Measurements from ENCODE around the gene C12orf60.
A peak's percentile ranks its signal among the peaks of the same experiment; 100 is the strongest.

Gene C12orf60

DNA sequence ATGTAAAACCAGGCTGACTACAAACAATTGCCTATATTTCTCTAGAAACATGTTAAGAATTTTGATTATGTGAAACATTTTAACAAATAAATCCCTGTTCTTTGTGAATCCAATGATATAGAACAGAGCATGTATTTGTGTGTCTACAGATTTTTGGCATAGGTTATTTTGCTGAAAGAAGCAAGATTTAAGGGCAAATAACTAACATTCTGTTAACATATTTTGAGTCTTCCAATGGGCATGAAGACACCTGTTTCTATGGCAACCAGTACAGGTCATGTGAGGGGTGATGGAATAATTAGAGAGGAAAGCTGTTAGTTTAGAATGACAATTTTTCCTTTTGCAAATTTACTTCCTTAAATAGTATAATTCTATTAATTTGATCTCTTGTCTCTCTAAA, 31.0 kb downstream of the C12orf60 start:
- no peak for DNase-seq (ENCODE audit: low spot score)

DNA sequence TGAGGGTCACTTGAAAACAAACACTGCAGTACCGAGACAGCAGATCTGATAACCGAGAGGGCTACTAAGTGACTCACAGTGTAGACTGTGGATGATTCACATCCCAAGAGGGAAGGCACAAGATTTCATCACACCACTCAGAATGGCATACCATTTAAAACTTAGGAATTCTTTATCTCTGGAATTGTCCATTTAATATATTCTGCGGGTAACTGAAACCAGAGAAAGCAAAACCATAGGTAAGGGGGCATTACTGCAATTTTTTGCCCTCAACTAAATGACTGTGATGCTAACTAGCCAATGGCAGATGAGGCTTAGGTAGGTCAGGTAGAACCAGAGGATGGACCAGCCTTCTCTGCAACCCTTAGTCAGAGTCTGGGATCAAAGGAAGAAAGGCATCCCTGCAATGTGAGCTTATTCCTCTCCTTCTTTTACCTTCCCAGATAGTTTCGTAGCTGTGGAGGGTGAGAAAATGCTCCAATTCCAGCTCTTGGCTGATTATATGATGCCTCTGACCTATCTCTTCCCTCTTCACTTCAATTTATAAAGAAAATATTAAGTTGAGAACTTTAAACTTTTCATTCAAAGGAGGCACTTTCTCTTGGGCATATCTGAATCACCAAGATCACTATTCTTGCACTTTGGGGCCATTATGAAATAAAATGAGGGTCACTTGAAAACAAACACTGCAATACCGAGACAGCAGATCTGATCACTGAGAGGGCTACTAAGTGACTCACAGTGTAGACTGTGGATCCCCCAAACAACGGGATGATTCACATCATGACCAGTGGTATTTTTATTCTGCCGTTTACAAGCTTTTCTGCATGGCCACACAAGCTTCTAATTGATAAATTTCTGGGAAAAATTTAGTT, 33.1 kb downstream of the C12orf60 start:
- DNase-seq (ENCODE audit: low spot score): peak; percentile 58

DNA sequence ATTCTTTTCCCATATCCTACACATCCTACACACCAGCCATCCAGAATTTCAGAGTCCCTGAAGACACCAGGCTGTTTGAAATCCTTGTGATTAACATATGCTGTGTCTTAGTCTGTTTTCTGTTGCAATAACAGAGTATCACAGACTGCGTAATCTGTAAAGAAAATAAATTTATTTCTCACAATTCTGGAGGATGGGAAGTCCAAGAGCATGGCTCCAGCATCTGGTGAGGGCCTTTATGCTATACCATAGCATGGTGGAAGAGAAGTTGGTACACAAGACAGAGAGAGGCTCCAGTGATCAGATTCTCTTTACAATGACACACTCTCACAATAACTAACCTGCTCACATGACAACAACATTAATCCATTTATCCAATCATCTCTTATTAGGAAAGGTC, 35.8 kb downstream of the C12orf60 start:
- no peak for DNase-seq (ENCODE audit: low spot score)

DNA sequence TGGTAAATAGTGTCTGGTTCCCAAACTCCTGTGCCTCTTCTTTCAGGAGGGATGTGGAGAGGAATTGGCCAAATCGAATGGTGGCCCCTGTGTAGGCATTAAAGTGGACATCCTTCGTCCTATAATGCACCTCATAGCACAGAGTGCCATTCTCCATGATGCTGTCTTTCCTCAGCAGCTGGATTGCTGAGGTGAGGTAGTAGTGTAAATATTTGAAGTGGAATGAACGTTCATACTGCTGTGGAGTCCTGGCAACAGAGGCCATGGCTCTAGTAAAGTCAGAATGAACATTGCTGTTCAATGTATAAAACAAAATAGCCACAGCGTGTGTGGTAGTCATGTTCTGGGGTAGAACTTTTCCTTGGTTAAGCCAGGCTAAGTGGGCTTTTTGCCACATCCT, 37.1 kb downstream of the C12orf60 start:
- no peak for DNase-seq (ENCODE audit: low spot score)

DNA sequence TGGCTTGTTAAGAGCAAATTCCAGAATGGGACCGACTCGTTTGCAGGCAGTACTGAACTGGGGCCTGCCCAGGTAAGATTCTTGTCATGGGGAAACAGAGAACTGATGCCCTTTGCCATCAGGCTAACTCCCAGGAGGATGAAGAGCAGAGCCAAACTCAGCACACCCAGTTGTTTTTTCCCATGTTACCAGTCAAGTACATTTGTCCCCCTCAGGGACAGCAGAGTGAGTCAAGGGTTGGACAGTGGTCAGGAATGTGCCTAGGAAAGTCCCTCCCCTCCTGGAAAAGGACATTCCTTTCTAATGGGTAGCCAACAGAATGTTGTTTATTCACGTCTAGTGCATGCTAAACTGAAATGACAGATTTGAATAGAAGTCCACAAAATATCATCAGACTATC, 38.3 kb downstream of the C12orf60 start:
- peak; percentile 79 for DNase-seq (ENCODE audit: low spot score)

DNA sequence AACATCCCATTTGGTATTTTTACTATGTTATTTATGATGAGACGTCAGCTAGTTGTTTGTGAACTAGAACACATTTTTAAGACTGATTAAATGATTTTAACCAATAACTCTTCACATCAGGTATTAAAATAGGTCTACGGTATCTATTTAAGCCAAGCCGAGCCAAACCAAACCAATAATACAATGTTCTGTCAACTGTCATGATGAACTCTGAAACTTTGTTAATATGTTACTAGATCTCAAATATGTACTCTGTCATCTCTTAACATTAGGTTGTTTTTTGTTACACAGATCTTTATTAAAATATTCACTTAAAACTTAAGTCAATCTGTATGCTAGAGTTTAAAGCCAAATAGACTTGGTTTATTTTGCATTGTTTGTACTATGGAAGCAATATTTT, 38.8 kb downstream of the C12orf60 start:
- no peak for DNase-seq (ENCODE audit: low spot score)

DNA sequence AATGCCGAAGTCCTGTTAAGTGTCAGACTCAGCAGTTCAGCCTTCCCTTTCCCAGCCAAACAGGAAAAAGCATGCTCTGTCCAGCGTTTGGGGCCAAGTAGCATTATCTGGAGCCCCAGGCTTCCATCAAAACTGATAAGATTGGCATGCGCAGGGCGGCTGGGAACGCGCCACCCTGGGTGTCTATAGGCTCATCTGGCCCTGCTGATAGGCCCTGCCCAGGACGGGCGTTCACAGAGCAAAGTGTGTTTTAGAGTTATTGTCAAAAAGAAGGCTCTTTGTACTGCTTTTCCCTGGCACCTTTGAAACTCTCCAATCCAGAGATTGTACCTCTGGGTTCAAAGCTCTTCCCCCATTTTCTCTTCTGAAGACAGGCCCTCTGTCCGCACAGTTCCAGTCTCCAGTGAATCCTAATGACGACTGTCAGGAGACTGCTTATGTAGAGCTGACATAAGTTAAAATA, 40.0 kb downstream of the C12orf60 start, which contains the start of gene ART4:
TSS of gene ART4 (minus strand) at position 102 of the 463 bp plus-strand sequence. CDS start 413 bp downstream, outside the sequence.
- no peak for DNase-seq (ENCODE audit: low spot score)

DNA sequence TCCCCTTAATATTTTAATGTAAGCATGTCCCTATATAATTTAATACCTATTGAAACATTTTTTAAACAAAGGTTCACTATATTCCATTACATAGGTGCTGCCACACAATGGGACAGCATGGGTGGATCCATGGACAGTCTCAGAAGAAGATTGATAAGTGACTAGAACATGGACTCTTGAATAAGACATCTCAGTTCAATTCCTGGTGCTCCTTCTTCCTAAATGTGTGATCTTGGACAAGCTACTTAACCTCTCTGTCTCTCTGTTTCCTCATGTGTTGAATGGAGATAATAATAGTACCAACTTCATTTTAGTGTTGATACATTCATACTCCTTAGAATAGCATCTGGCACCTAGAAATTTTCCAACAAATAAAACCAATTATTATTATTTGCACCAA, 40.9 kb downstream of the C12orf60 start:
- no peak for DNase-seq (ENCODE audit: low spot score)

DNA sequence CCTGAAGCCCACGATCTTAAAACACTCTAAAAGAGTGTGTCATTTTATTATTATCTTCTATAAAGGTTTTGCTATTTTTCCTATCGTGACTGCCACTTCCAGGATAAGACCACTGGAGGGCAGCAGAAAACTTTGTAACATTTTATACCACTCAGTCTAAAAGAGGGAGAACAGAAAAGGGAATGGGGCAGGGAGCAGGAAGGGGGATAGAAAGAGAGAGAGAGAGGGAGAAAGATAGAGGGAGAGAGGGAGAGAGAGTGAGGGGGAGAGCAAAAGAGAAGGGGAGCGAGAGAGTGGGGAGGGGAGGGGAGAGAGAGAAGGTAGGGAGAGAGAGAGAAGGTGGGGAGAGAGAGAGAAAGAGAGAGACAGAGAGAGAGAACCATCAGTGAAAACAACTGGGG, 41.9 kb downstream of the C12orf60 start:
- DNase-seq (ENCODE audit: low spot score): peak; percentile 63

DNA sequence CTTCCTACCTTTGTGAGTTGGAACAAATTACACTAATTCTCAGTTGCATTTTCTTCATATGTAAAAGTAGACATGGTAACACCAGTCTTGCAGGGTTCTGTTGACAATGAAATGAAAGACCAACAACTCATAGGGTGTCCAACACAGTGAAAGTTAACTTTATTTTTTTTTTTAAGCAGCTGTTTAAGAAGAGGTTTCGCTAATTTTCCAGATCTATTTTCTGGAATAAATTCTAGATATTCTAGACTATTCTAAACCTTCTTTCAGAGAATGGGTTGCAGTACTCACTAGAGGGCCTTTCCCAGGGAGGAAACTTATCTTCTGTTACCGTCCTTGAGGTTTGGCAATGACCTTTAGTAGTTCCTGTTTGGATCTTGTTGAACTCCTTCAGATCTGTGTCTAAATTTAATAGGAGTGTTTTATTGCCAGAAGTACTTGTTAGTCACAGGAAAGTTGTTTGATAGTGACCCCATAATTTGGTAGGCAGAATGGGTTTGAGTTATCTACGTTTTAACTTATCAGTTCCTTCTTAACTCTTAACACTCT, 42.6 kb downstream of the C12orf60 start:
- no peak for DNase-seq (ENCODE audit: low spot score)

DNA sequence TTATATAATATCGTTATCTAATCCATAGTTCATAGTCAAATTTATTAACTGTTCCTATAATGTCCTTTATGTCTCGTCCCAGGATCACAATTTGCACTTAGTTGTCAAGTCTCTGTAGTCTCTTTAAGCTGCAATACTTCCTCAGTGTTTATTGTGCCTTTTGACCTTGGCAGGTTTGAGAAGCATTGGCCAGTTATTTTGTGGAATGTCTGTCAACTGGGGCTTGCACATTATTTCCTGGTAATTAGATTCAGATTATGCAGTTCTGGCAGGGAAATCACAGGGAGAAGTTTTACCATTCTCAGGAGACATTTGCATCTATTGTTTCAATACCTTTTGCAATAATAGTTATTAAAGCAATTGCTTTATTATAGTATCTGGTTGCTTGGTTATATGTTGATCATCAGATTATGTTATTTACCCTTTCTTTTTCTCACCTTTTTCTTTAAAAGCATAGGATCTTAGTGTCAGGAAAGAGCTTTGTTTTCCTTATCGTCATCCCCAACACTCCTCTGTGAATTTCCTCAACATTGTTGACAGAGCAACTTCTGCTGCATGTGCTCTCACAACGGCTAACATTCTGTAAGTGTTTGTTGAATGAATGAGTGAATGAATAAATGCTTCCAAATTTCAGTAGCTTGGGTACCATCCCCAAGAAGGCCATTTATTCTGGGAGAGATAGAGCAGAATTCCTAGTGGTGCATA, 43.6 kb downstream of the C12orf60 start:
- no peak for DNase-seq (ENCODE audit: low spot score)

DNA sequence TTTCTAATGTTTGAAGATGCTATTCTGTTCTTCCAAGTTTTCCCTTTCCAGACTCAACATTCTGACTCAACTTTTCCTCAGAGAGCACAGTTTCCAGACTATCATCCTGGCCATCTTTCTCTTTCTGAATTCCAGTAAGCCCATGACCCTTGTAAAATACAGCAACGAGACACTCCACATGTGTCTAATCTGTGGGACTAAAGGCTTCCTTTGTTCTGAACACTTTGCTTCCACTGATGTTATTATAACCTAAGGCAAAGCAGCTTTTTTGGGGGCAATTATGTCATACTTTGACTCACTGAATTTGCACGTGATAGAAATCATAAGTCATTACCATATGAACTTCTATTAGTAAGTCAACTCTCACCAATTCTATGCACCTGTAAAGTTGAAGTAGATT, 46.2 kb downstream of the C12orf60 start:
- DNase-seq (ENCODE audit: low spot score): no peak

DNA sequence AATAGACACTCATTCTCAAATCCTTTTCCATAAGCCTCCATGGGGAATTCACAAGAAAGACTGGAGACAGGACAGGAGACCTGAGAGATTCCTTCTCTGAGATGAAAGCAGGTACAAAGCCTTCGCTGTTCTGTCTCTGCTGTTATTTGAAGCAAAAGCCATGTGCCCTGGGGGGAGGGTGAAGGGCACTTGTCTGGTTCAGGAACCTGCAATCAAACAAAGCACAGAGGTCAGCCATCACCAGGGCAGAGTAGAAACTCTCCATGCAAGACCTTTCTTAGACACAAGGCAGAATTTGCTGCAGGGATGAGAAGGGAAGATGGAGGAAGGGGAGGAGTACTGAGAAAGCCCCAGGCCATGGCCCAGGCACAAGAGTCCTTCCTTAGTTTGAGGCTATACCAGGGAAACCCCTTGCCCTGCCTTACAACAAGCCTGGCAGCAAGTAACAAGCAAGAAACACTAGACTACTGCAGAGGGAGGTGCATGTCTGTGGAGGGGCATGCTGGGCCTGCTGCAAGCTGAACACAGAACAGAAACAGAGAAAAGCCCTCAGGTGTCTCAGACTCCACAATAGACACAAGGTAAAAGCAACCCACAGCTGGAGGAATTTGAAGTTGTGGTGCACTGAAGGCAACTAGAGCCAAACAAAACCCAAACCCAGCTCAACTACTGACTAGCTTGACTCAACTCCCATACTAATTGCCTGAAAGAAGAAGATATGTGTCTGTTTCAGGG, 47.6 kb downstream of the C12orf60 start:
- no peak for DNase-seq (ENCODE audit: low spot score)

DNA sequence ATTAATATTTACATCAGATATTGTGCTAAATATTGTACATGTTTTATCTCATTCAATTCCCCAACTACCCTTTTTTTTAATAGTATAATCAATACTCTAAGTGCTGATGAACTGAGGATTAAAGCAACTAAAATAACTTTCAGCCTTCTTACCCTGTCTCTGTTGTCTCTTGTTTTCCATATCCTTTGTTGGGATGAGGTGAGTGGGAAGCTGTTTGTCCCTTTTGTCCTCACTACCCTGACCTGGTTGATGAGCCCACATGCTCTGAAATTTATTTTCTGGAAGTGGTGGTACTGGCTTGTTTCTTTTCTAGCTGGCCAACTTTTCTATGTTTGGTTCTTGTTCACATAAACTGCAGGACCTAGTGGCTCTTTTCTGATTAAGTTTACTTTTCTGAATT, 49.4 kb downstream of the C12orf60 start:
- no peak for DNase-seq (ENCODE audit: low spot score)

DNA sequence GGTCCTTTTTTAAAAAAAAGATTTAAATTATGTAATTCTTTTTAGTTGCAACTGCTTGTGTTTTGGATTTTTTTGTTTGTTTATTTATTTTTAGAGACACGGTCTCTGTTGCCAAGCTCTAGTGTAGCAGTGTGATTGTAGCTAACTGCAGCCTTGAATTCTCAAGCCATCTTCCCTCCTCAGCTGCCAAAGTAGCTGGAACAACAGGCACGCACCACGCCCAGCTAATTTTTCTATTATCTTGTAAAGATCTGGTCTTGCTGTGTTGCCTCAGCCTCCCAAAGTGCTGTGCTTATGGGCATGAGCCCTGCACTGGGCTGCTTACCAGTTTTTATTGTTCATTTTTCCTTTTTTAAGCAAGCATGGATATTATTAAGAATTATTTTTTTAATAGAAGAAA, 50.5 kb downstream of the C12orf60 start:
- no peak for DNase-seq (ENCODE audit: low spot score)

DNA sequence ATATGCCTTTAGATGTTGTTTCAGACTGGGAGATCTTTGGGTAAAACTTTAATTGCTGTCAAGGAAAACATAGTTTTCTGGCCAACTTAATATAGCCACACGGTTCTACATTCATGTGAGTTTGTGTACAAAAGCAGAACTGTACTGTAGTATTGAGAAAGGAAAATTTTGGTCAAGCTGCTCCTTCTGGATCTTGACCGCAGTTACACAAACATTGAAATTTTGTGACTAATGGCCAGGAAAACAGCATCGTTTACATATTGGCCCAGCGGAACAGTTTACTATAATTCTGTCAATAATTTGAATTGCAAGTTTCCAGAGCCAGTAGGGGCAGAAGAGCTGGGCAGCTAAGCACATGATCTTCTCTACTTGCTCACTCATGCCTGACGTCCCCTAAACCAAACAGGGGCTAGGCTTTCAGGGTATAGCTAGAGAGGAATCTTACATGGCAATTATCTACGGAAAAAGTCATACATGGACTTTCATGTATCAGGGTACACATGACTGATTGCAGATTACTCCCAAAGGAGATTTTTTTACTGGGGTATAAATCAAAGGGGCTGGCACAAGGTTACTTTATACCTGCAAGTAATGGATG, 51.2 kb downstream of the C12orf60 start:
- peak; percentile 32 for DNase-seq (ENCODE audit: low spot score)

DNA sequence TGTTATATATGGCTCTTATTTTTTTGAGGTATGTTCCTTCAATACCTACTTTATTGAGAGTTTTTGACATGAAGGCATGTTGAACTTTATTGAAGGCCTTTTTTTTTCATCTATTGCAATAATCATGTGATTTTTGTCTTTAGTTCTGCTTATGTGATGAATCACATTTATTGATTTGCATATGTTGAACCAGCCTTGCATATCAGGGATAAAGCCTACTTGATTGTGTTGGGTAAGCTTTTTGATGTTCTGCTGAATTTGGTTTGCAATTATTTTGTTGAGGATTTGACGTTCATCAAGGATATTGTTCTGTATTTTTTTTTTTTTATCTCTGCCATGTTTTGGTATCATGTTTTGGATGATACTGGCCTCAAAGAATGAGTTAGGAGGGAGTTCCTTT, 55.0 kb downstream of the C12orf60 start:
- no peak for DNase-seq (ENCODE audit: low spot score)

DNA sequence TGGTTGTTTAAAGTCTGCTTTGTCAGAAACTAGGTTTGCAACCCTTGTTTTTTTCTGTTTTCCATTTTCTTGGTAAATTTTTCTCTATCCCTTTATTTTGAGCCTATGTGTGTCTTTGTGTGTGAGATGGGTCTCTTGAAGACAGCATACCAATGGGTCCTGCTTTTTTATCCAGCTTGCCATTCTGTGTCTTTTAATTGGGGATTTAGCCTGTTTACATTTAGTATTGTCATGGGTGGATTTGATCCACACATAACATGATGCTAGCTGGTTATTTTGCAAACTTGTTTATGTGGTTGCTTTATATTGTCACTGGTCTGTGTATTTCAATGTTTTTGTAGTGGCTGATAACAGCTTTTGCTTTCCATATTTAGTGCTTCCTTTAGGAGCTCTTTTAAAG, 57.0 kb downstream of the C12orf60 start:
- DNase-seq (ENCODE audit: low spot score): no peak

DNA sequence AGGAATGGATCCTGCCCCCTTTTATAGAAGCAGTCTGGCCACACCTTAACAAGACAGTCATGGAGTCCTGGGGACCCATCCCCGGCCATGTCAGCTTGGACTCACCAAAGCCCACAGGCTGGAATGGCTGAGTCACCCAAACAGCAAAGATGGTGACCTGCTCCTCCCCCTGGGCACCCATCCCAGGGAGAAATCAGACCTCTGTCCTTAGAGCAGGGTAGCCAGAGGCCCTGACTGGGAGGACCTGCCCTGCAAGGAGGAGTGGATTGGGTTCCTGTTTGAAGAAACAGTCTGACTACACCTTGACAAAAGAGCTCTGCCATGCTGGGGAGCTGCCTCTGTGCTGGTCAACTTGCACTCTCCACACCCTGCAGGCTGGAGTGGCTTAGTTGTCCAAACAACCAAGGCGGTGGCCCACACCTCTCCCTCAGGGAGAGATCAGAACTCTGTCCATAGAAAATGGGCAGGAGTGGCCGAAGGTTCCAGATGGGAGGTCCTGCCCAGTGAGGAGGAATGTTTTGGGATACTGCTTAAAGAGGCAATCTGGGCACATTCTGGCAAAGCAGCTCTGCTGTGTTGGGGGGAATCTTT, 65.5 kb downstream of the C12orf60 start:
- no peak for DNase-seq (ENCODE audit: low spot score)

DNA sequence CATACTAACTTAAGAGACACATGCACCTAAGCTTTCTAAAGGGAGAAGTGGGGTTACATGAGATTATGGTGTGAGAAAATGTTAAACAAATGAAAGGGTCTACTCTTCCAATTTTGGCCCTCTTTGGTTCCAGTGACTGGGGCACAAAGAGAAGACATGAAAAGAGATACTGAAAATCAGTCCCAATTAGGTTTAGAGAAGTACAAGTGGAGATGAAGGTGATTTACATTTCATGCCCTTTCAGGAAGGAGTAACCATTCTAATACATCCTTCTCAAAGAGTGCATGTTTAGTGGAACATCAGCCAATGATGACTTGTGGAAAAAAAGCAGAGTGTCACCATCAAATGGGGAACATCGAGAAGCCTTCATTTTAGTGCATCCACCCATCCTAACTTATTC, 67.8 kb downstream of the C12orf60 start:
- no peak for DNase-seq (ENCODE audit: low spot score)

DNA sequence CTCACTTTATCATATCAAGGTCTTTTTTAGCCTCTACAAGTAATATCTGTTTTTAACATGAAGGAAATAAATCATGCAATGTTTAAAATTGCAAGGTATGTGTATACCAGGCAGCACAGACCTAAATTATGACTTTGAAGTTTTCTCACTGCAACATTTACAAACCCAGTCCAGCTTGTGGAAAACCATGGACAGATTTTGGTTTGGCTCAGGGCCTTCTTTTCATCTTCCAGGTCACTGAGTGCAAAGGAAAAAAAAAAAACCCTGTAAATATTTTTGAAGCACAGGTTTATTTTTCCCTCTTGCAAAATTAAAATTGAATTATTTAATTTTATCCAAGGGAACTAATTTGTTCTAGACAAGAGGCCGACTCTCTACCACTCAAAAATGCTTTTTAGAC, 68.4 kb downstream of the C12orf60 start:
- DNase-seq (ENCODE audit: low spot score): no peak

Data from AG08395 (cell line).